IPS DF 6.9 (cell line): ENCODE data around the gene DPP8.
"Not testable (repeated sequence)": the region's sequence is repeated elsewhere in the genome, so short reads cannot be mapped to it uniquely, and the experiment has no call there.

Experiments used
- DNase-seq: peaks from one replicate; pipeline ENCODE4 v3.0.0-alpha.2; 2013; ENCODE audit warnings: low read depth, low spot score
- H3K27ac ChIP-seq: one replicate; pipeline ENCODE4 v1.5.1; 2013; ENCODE audit warnings: low read length, control low read depth
- H3K27me3 ChIP-seq: 2 replicates; pipeline ENCODE4 v1.6.1; 2013; ENCODE audit warnings: mild to moderate bottlenecking, low read length; ENCODE audit not compliant: control insufficient read depth, insufficient read depth
- H3K36me3 ChIP-seq: 2 replicates; pipeline ENCODE4 v1.6.1; 2013; ENCODE audit warnings: low read length; ENCODE audit not compliant: control insufficient read depth, insufficient read depth
- H3K4me1 ChIP-seq: 2 replicates; pipeline ENCODE4 v1.6.1; 2013; ENCODE audit warnings: low read length; ENCODE audit not compliant: control insufficient read depth, insufficient read depth
- H3K4me3 ChIP-seq: 2 replicates; pipeline ENCODE4 v1.5.1; 2013; ENCODE audit warnings: mild to moderate bottlenecking, low read length
- H3K9me3 ChIP-seq: 2 replicates; pipeline ENCODE4 v1.6.1; 2013; ENCODE audit warnings: low read length, inconsistent platforms; ENCODE audit not compliant: control insufficient read depth, insufficient read depth
- WGBS: extraction: QIAGEN DNeasy Blood & Tissue Kit; methylation state at CpG from one replicate; pipeline ENCODE4 v1.1.7; 2013; ENCODE audit warnings: mixed read lengths, missing lambda C conversion rate; ENCODE audit not compliant: insufficient read length, insufficient coverage; 5-methylcytosine and 5-hydroxymethylcytosine counted together

The DPP8 gene

DNA sequence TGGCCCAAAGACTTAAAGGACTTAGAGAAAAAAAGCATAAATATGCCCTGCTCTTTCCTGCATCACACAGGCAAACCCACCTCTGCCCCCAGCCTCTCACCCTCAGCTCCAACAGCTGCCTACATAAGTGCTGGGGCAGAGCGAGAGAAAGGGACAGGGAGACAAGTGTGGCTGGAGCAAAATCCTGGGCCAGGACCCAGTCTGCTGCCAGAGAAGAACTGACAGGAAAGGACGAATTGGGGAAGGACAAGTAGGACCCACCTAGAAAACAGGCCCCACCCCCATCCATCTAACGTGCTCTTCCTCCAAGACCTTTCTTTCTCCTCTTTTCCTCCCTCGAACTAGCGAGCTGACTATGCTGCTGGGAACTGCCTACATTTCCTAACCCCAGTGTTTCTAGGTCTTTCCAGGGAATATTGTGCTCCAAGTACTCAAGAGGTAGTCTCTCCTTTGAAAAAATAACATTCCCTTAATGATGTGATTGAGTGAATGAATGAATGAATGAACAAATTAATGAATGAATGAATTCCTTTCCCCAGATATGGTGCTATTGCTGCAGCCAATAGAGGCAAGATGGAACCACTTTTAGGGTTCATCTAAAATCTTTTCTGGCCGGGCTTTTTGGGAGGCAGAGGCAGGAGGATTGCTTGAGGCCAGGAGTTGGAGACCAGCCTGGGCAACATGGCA lies 113.2 kb downstream of the DPP8 start:
- no peaks in the 10 kb centered on the region for H3K27me3 ChIP-seq
- DNase-seq: no peak
- no CpG with 5 or more reads among the region's 6 CpGs for WGBS
- no peaks in the 10 kb centered on the region for H3K9me3 ChIP-seq
- H3K27ac ChIP-seq: no peak overlapping the region
- H3K36me3 ChIP-seq: no peaks in the 10 kb centered on the region
- peaks cover 10% of the 10 kb centered on the region for H3K4me1 ChIP-seq
- no peak overlapping the region for H3K4me3 ChIP-seq

DNA sequence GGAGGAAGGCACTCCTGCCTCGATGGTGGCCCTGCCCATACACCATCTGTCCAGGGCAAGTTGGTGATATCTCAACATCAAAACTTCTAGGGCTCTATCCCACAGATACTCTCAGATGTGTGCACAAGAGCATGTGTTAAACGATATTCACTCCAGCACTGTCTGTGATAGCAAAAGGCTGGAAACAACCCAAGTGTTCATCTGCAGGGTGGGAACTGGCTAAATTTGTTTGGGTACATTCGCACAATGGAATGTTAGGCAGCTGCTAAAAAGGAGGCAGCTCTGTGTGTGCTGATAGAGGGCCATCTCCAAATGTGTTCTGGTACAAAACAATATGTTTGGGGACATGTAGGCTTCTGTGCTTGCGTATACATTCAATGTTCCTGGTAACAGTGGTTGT lies 114.5 kb downstream of the DPP8 start:
- Histone ChIP-seq H3K4me3 (no peak overlapping the region), H3K9me3 (no peaks in the 10 kb centered on the region), H3K27me3 (no peaks in the 10 kb centered on the region), H3K4me1 (peaks cover 10% of the 10 kb centered on the region), H3K27ac (no peak overlapping the region), H3K36me3 (no peaks in the 10 kb centered on the region)
- WGBS: no CpG with 5 or more reads among the region's 4 CpGs
- no peak for DNase-seq

DNA sequence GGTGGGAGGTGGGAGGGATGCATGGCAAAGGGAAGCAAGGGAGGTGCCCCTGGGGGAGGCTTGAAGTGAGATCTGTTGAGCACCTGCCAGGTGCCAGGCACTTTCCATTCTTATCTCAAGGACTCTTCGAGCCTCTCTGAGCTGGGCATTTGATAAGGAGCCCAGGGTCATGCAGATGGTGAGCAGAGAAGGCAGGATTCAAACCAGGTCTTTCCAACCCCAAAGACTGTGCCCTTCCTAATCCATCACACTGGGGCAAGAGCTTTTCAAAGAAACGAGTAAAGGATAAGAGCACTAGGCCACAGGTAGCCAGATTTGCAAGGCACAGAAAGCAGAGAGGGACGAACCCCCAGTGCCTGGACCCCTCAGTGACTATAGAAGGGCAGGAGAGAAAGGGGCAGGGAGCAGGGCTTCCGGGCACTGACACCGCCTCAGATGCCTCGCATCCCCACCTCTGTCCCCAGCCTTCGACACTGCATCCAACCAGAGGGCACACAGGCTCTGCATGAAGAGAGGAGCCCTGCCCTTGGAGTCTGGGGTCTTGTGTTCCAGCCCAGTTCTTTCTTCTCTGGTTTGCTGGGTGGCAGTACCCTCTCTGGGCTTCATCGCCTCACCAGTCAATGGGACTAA lies 115.8 kb downstream of the DPP8 start:
- Histone ChIP-seq H3K4me3 (no peak overlapping the region), H3K4me1 (peaks cover 10% of the 10 kb centered on the region), H3K27ac (no peak overlapping the region), H3K9me3 (no peaks in the 10 kb centered on the region), H3K36me3 (no peaks in the 10 kb centered on the region), H3K27me3 (peaks cover 3% of the 10 kb centered on the region; the same call in 1 of the 2 replicates)
- no CpG with 5 or more reads among the region's 8 CpGs for WGBS
- no peak for DNase-seq

DNA sequence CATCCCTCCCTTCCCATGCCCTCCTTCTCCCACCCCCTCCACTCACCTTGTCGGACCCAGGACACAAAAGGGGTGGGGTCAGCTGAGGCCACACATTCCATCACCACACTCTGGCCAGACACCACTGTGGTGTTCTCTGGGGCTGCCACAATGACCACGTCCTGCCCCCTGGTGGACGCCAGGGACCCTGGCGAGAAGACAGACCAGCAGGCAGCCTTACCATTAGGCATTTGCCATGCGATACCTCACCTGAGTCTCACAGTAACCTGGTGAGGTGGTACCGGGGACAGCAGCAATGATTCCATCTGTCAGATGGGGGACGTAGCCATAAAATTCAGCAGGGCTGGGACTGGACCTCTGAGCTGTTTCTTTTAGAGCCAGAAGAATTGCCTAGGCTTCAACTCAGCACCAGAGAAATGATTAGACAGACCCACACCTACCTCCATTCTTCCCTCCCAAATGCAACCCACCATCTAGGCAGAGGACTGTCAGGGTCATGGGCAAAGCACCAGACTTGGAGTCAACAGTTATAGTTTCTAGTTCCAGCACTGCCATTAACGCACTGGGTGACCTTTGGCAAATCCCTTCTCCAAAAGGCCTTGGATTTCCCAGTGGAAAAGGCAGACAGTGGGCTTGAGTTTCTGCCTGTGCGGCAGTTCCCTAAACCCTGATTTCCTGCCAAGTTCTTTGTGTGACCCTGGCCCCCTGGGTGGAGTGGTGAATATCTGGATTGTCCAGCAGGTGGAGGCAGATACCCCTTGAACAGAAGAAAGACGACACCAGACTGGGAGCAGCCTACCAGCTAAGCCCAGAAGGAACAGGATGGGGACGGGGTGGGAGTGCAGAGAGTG lies 116.5 kb downstream of the DPP8 start:
- Histone ChIP-seq H3K27ac (no peak overlapping the region), H3K4me3 (no peak overlapping the region)

DNA sequence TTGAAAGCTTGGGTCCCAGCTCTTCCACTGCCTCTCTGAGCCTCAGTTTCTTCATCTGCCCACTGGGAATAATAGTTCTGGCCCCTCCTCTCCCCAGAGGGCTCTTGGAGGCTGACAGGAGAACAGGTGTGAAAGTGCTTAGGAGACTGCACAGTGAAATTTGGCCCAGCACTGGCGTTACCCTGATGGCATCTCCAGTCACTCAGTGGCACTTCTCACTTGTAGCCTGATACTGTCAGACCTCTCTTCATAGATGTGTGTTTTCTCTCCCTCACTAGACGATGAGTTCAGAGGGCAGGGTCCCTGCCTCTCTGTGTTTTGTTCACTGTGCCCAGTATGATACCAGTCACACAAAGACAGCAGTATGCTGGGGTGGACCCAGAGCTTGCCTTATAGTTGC lies 117.5 kb downstream of the DPP8 start:
- H3K4me3 ChIP-seq: no peak overlapping the region
- WGBS: no CpG with 5 or more reads among the region's 2 CpGs
- no peak for DNase-seq
- H3K36me3 ChIP-seq: no peaks in the 10 kb centered on the region
- H3K4me1 ChIP-seq: peaks cover 10% of the 10 kb centered on the region
- H3K27me3 ChIP-seq: peaks cover 10% of the 10 kb centered on the region; the same call in 1 of the 2 replicates
- no peaks in the 10 kb centered on the region for H3K9me3 ChIP-seq
- H3K27ac ChIP-seq: no peak overlapping the region

More for the DNA sequence above, 116.5 kb downstream of the DPP8 start:
- WGBS: no CpG with 5 or more reads among the region's 11 CpGs
- H3K4me1 ChIP-seq: peaks cover 10% of the 10 kb centered on the region
- peaks cover 8% of the 10 kb centered on the region; the same call in 1 of the 2 replicates for H3K27me3 ChIP-seq
- no peaks in the 10 kb centered on the region for H3K36me3 ChIP-seq
- no peaks in the 10 kb centered on the region for H3K9me3 ChIP-seq
- DNase-seq: no peak

DNA sequence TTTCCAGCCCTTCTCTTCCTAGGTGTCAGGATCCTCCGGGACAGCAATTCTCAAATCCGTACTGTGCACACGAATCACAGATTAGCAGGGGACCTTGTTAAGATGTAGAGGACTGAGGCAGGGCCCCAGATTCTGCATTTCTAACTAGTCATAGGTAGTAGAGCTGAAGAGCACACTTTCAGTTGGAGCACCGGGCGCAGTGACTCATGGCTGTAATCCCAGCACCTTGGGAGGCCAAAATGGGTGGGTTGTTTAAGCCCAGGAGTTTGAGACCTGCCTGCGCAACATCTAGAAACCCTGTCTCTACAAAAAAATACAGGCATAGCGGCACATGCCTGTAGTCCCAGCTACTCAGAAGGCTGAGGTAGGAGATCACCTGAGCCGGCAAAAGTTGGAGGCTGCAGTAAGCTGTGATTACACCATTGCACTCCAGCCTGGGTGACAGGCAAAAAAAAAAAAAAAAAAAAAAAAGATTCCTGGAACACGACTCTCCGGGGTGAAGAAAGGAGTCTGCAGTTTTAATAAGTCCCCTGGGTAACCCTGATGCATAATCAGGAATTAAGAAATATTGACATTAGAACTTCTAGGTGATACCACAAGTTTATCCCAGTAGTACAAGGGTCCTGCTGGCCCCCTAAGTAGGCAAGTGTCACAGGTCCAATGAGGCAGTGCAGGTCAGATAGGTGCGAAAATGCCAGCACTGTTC lies 118.3 kb downstream of the DPP8 start:
- Histone ChIP-seq H3K4me3 (no peak overlapping the region), H3K4me1 (peaks cover 10% of the 10 kb centered on the region), H3K27me3 (peaks cover 10% of the 10 kb centered on the region; the same call in 1 of the 2 replicates), H3K9me3 (no peaks in the 10 kb centered on the region), H3K27ac (no peak overlapping the region), H3K36me3 (no peaks in the 10 kb centered on the region)
- no CpG with 5 or more reads among the region's 11 CpGs for WGBS
- DNase-seq: no peak

DNA sequence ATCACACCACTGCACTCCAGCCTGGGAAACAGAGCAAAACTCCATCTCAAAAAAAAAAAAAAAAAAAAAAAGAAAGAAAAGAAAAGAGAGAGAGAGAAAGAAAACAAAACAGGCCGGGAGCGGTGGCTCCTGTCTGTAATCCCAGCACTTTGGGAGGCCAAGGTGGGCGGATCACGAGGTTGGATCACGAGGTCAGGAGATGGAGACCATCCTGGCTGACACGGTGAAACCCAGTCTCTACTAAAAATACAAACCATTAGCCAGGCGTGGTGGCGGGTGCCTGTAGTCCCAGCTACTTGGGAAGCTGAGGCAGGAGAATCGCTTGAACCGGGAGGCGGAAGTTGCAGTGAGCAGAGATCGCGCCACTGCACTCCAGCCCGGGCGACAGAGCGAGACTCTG lies 119.0 kb downstream of the DPP8 start:
- not testable (repeated sequence) for DNase-seq, H3K9me3 ChIP-seq, H3K4me1 ChIP-seq, H3K27me3 ChIP-seq, H3K4me3 ChIP-seq, H3K36me3 ChIP-seq, H3K27ac ChIP-seq
- WGBS: no CpG with 5 or more reads among the region's 16 CpGs

DNA sequence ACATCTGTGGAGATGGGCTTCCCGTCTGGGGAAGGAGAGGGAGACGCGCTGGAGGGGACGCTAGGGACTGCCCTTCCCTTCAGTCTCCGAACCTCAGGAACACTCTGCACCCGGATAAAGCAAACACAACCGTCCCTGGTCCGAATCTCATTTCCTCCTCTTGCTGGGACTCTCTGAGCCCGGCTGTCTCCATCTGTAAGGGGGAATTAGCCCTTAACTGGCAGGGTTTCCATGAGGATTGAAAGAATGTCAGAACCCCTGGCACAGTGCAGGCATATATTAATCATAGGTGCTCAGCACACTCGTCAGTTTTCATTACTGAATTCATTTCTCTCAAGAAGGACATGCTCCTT lies 120.5 kb downstream of the DPP8 start:
- no CpG with 5 or more reads among the region's 10 CpGs for WGBS
- H3K27ac ChIP-seq: no peak overlapping the region
- DNase-seq: no peak
- no peaks in the 10 kb centered on the region for H3K9me3 ChIP-seq
- H3K4me3 ChIP-seq: peak overlapping the region; percentile 23; the same call in 1 of the 2 replicates
- peaks cover 10% of the 10 kb centered on the region; the same call in 1 of the 2 replicates for H3K27me3 ChIP-seq
- peaks cover 8% of the 10 kb centered on the region for H3K4me1 ChIP-seq
- H3K36me3 ChIP-seq: no peaks in the 10 kb centered on the region; the same call in 1 of the 2 replicates

DNA sequence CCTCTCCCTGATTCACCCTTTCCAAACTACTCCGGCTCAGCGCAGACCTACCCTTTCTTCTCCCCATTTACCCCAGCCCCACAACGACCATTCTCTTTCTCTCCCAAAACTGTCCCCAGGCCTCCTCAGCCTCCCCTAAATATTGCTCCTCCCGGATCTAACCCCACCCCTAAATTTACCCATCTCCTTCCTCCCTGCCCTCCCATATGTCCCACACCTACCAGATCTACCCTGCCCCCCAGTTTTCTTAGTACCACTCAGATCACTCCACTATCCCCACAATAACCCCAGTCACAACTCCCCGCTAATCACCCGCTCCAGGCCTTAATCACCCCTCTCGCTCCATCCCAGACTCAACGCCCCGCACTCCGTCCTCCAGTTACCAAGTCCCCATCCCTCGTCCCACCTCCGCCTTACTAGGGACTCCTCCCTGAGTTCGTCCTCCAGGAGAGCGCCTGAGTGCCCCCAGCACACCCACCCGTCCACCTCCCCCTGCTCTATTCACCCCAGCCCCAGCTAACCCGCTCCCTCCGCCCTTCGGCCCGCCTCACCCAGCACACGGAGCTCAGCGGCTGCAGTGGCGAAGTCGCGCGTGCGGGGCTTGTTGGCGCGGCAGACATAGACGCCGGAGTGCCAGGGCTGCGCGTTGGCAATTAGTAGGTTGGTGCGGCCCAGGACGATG lies 121.1 kb downstream of the DPP8 start:
- Histone ChIP-seq H3K9me3 (no peaks in the 10 kb centered on the region), H3K36me3 (no peaks in the 10 kb centered on the region; the same call in 1 of the 2 replicates), H3K27ac (no peak overlapping the region), H3K4me3 (peak overlapping the region; percentile 23; the same call in 1 of the 2 replicates), H3K27me3 (peaks cover 10% of the 10 kb centered on the region; the same call in 1 of the 2 replicates), H3K4me1 (peaks cover 4% of the 10 kb centered on the region; the same call in 1 of the 2 replicates)
- WGBS: no CpG with 5 or more reads among the region's 34 CpGs
- DNase-seq: no peak
